T47D (cell line): ENCODE data around the gene GAPVD1.

Experiments used
- DNase-seq, 2 experiments: peaks; one replicate each; pipeline versions ENCODE4 v3.0.0 to v3.0.0-alpha.2; 2011 to 2012; ENCODE audit warnings: low read depth in 1 of 2, low spot score in 1 of 2
- JUND ChIP-seq: IDR thresholded peaks from 2 replicates; pipeline ENCODE4 v1.6.1; 2012; ENCODE audit warnings: low read depth
- in situ Hi-C: cut with HindIII; loops from 2 replicates; pipeline ENCODE4 v1.10.0; 2016; ENCODE audit warnings: low sequenced_read_pairs, low pct_unique_long_range_greater_than_20kb

Gene GAPVD1

DNA sequence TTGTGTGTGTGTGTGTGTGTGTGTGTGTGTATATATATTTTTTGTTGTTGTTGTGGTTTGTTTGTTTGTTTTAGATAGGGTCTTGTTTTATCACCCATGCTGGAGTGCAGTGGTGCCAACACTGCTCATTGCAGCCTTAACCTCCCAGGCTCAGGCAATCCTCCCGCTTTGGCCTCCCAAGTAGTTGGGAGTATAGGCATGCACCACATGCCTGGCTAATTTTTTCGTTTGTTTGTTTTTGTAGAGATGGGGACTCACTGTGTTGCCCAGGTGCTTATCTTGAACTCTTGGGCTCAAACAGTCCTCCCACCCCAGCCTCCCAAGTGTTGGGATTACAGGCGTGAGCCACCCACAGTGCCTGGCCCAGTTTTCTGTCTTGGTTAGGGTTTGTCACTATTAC, 77.3 kb downstream of the GAPVD1 start:
- in situ Hi-C loops, result no loop called here
- no peak for TF ChIP-seq JUND
- DNase-seq, result no peak

DNA sequence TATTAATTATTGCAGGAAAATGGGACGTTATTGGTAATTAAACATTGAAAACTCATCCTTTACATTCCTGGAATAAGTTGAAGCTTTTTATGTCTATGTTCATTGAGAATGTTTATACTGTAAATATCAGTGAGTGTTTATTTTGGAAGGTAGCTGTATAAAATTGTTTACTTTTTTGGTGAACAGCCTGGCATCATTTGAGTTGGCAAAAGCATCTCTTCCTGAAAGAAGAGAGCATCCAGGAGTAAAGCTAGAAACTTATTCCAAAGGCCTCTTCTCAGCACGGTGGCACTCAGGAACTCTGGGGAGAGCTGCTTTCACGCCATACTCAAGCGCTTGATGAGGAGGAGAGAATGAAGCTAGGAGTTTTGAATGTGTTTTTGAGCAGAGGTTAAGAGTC, 79.9 kb downstream of the GAPVD1 start:
- in situ Hi-C loops, result no loop called here
- peak; percentile 63 to 79 for DNase-seq
- TF ChIP-seq JUND, result no peak

- no peak for DNase-seq
- in situ Hi-C loops, result no loop called here
- TF ChIP-seq JUND, result no peak
Measured at GRCh38 chr9:125343518-125344275, 82.1 kb downstream of the GAPVD1 start.

DNA sequence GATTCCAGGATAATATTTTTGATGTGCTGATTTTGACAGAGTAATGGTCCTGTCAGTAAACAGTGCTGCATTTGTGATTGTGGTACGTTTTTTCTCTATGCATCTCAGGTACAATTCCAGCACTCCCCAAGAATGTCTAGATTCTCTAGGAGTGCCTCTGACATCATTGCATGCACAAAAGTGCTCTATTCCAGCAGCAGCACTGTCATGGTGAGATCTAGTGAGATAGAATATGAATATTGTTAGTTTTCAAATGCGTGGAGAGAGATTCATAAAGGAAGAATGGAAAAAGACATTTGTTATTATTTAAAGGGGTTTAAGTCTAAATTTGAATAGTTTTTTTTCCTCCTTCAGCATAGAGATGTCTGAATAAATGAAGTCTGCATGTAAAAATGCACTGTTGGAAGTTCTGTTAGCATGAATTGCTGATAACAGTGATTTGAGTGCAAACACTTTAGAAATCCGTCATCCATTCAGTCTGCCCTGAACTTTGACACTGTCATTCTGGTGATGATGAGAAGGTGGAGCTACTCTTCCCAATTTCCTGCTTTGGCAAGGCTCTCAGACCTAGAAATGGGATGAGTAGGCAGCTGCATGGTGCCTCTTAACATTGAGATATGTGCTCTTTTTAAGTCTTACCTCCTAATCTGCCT, 84.6 kb downstream of the GAPVD1 start:
- DNase-seq, result no peak
- TF ChIP-seq JUND, result no peak
- in situ Hi-C loops, result no loop called here

- in situ Hi-C loops, result no loop called here
- DNase-seq, result no peak
- no peak for TF ChIP-seq JUND
Measured at GRCh38 chr9:125355601-125356000, 94.0 kb downstream of the GAPVD1 start.

GRCh38 chr9:125356032-125356431, 94.4 kb downstream of the GAPVD1 start:
- no peak for DNase-seq
- no peak for TF ChIP-seq JUND
- in situ Hi-C loops, result no loop called here

DNA sequence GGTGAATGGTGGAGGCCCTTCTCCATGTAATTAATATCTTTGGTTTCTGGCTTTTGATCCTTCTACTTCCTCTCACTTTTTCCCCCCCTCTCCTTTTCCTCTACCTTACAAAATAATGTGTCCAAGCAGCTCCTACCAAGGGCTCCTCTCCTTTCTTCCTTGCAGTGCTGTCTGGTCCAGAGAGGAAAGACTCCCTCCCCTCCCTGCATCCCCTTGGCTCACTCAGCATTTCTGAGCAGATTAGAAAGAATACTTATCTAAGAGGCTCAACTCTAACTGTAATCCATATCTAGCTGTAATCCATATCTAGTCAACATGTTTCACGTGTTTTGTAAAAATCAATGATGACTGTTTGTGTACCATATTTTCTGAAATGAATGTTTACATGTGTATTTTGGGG, 97.4 kb downstream of the GAPVD1 start:
- no peak for TF ChIP-seq JUND
- DNase-seq, result no peak
- in situ Hi-C loops, result no loop called here

DNA sequence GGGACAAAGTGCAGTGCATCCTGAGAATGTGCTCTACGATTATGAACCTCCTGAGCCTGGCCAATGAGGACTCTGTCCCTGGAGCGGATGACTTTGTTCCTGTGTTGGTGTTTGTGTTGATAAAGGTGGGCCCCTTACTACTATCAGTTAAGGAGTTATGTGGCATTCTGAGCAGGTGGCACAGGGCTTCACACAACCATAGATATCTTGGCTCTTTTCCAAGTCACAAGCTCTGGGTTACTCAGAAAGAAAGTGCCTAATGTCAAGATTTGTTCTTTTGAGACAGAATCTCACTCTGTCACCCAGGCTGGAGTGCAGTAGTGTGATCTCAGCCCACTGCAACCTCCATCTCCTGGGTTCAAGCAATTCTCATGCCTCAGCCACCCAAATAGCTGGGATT, 99.0 kb downstream of the GAPVD1 start:
- no peak for DNase-seq
- TF ChIP-seq JUND, result no peak
- in situ Hi-C loops, result no loop called here

- in situ Hi-C loops, result no loop called here
- DNase-seq, result peak in 1 of 2 experiments; percentile 47
- no peak for TF ChIP-seq JUND
Measured at GRCh38 chr9:125361837-125362531, 100.4 kb downstream of the GAPVD1 start.

DNA sequence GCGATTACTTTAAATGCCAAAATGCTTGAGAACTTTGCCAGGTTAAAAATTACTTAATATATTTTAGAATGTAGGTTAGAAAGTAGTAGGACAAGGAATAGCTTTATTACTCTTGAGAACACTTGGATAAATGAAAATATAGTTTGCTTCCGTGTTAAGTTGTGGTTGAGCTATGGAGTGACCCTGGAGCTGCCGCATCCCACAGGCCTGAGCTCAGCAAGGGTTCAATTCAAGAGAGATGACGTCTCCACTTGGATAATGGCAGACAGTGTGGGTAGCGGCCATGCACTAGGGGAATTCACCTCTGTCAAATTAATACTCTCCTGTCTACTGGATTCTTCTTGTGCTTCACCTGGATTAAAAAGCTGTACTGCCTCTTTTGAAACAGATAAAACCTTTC, 105.0 kb downstream of the GAPVD1 start:
- no peak for DNase-seq
- in situ Hi-C loops, result no loop called here
- no peak for TF ChIP-seq JUND

GRCh38 chr9:125370786-125371185, 109.2 kb downstream of the GAPVD1 start:
- TF ChIP-seq JUND, result no peak
- in situ Hi-C loops, result no loop called here
- DNase-seq, result no peak

DNA sequence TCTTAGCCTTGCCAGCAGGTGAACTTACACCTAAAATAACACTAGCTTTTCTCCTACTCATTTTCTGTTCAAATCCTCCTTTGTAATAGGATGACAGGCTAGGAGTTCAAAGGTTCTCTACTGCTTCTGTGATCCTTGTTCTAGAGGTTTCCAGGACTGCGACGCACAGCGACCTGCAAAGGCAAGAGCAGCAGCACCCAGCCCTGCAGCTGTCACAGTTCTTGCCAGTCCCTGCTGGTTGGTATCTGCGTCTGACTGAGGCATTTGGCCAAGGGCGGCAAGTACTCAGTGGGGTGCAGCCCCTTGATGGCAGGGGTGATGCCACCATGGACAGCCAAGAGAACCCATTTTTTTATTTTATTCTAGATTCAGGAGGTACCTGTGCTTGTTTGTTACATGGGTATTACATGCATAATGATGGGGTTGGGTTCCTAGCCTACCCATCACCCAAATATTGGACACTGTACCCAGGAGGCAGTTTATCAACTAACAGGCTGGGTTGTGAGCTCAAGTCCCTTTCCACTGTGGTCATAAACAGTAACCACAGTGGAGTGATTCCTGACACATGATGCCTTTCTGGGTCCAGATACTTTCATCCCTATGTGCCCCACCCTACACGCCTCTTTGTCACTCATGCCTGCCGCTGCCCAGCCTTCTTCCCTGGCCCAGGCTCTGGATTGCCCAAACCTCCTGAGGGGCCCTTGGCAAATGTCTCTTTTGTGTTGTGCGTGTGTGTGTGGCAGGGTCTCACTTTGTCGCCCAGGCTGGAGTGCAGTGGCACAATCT, 111.0 kb downstream of the GAPVD1 start:
- in situ Hi-C loops, result no loop called here
- TF ChIP-seq JUND, result no peak
- no peak for DNase-seq
